NB4 (cell line): Measurements from ENCODE around the gene RASL10B.
"Not testable (repeated sequence)": the region's sequence is repeated elsewhere in the genome, so short reads cannot be mapped to it uniquely, and the experiment has no call there.

Experiments used
- DNase-seq: peaks from one replicate; pipeline ENCODE4 v3.0.0; 2010; ENCODE audit warnings: low read depth
- H3K4me3 ChIP-seq: one replicate; pipeline ENCODE4 v1.5.1; 2011; ENCODE audit warnings: mild to moderate bottlenecking, low read depth, low read length, moderate library complexity
- MYC ChIP-seq: IDR thresholded peaks from 2 replicates; pipeline ENCODE4 v1.6.1; 2011; ENCODE audit warnings: low read depth, low read length
- POLR2A ChIP-seq: IDR thresholded peaks from 2 replicates; pipeline ENCODE4 v1.6.1; 2011; ENCODE audit warnings: mild to moderate bottlenecking; ENCODE audit not compliant: insufficient read length; ENCODE audit errors: extremely low read depth
- TF ChIP-seq, protein P1 (sequence below): IDR thresholded peaks from 2 replicates; pipeline ENCODE4 v1.6.1; 2011; ENCODE audit warnings: low read depth, low read length
- TF ChIP-seq, protein P2 (sequence below): IDR thresholded peaks from one replicate; pipeline ENCODE4 v1.5.1; 2012; ENCODE audit warnings: low read depth, low read length

RASL10B gene

DNA sequence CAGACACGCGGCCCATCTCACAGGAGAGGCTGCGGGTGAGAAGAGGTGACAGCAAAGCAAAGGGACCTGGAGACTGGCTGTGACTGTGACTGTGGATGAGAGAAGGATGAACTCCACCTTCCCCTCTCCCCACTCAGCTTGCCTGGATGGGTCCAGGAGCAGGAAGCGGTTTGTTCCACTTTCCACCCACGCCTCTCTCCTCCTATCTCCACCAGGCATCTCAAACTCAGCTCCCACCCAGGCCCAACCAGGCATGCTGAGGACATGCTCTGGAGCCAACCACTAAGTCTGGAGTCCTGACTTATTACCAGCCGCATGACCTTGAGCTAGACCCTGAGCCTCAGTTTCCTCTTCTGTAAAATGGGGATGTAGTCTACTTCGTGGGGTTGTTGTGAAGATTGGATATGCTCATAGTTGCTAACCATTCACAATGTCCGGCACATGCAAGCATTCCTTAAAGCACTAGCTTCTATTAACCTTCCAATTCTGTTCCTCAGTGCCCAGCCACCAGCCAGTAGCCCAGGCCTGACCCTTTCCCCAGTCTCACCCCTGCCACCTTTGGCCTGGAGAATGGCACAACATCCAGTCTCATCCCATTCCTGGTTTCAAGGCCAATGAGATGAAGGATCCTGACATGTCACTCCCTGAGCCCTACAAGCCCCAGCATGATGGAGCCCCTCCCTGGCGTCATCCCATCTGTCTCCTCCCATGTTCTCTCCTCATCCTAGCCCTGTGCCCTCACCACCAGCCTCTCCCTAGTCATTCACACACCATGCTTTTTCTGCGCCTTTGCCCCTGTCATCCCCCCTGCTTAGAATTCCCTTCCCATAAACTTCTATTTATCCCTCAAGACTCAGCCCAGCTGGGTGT lies 19.3 kb downstream of the RASL10B start:
- DNase-seq: no peak
- TF ChIP-seq MYC: no peak
- TF ChIP-seq, protein P1, sequence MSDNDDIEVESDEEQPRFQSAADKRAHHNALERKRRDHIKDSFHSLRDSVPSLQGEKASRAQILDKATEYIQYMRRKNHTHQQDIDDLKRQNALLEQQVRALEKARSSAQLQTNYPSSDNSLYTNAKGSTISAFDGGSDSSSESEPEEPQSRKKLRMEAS: no peak
- no peak for TF ChIP-seq POLR2A
- TF ChIP-seq, protein P2, sequence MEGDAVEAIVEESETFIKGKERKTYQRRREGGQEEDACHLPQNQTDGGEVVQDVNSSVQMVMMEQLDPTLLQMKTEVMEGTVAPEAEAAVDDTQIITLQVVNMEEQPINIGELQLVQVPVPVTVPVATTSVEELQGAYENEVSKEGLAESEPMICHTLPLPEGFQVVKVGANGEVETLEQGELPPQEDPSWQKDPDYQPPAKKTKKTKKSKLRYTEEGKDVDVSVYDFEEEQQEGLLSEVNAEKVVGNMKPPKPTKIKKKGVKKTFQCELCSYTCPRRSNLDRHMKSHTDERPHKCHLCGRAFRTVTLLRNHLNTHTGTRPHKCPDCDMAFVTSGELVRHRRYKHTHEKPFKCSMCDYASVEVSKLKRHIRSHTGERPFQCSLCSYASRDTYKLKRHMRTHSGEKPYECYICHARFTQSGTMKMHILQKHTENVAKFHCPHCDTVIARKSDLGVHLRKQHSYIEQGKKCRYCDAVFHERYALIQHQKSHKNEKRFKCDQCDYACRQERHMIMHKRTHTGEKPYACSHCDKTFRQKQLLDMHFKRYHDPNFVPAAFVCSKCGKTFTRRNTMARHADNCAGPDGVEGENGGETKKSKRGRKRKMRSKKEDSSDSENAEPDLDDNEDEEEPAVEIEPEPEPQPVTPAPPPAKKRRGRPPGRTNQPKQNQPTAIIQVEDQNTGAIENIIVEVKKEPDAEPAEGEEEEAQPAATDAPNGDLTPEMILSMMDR: no peak
- no peak overlapping the region for H3K4me3 ChIP-seq

DNA sequence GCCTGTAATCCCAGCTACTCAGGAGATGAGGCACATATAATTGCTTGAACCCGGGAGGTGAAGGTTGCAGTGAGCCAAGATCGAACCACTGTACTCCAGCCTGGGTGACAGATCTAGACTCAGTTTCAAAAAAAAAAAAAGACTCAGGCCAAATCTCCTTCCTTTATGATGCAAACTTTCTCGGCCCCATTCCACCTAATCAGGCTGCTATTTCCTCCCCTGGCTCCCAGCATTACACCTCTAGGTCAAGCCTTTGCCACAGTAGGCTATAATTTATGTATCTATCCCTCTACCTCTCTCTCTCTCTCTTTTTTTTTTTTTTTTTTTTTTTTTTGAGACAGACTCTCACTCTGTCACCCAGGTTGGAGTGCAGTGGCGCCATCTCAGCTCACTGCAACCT lies 20.1 kb downstream of the RASL10B start:
- DNase-seq, H3K4me3 ChIP-seq: not testable (repeated sequence)

DNA sequence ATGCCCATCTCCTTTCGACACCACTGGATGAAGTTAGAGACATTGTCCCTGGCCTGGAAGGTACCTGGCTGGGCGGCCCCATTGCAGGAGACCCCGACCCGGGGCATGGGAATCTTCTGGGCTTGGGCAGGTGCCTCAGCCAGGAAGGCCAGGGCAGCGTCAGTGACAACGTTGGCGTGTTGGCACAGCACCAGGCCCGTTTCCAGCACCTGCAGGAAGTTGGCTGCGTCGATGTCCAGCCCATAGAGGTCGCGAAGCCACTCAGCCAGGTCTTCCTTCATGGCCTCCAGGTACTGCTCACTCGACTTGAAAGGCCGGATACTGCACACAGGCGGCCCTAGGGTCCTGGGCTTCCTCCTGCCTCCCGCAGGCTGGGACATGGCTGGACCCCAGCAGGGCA lies 21.0 kb downstream of the RASL10B start:
- TF ChIP-seq POLR2A: no peak
- TF ChIP-seq MYC: no peak
- TF ChIP-seq, protein P2: no peak
- TF ChIP-seq, protein P1: no peak
- H3K4me3 ChIP-seq: no peak overlapping the region
- no peak for DNase-seq

DNA sequence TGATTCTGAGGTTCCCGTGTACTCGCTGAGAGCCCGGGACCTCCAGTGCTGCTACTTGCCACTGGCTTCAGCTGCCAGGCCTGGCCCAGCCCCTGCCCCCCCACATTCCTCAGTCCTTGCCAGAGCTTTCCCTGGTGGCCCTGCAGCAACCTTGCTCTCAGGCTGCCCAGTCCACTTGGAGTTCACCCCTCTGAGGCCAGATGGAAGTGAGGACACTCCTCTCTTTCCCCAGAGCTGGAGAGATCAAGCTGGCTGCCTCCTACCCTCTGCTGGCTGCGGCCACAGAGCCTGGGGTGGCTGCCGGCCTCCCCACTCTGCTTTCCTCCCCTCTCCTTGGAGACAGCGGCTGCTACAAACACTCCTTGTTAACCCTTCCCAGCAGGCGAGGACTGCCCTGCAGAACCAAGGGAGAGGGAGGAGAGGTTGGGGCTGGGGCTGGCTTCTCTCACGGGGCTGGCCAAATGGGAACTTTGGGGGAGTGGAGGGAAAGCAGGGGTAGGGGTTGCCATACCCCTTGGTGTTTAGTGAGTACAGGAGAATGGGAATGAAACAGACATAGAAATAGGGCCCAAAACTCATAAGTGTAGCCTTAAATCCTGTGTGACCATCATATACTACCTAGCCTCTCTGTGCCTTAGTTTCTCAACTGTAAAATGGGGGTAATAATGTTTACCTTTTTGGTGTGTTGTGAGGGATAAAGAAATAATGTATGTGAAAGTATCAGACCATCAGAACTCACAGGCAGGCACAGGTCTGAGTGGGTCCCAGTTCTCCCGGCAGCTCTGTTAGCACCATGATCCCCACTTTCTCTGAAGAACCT lies 21.7 kb downstream of the RASL10B start, which contains the start of gene GAS2L2:
GAS2L2 (minus strand) TSS at position 295 of the 820 bp plus-strand sequence. CDS start 389 bp downstream, outside the sequence.
- H3K4me3 ChIP-seq: no peak within 1 kb of the TSS
- DNase-seq: no peak
- TF ChIP-seq, protein P2: no peak
- TF ChIP-seq POLR2A (no peak), MYC (no peak)
- TF ChIP-seq, protein P1: no peak

DNA sequence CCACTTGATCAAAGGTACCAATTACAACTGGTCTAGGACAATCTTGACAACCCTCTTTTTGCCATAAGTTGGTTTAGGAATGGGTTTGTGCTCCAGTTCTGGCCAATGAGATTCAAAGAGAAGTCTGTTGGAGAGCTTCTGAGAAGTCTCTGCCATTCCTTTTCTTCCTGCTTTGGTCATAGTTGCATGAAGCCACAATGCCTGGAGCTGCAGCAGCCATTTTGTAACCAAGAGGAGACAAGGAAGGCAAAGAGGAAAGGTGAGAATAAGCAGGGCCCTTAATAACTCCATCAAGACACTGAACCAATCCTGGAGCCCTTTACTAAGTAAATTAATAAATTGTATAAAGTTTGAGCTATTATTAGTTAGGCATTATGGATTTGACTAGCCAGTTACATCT lies 25.8 kb downstream of the RASL10B start:
- H3K4me3 ChIP-seq: no peak overlapping the region
- DNase-seq: no peak
- TF ChIP-seq, protein P2: no peak
- TF ChIP-seq POLR2A: no peak
- TF ChIP-seq MYC: no peak
- TF ChIP-seq, protein P1: no peak

DNA sequence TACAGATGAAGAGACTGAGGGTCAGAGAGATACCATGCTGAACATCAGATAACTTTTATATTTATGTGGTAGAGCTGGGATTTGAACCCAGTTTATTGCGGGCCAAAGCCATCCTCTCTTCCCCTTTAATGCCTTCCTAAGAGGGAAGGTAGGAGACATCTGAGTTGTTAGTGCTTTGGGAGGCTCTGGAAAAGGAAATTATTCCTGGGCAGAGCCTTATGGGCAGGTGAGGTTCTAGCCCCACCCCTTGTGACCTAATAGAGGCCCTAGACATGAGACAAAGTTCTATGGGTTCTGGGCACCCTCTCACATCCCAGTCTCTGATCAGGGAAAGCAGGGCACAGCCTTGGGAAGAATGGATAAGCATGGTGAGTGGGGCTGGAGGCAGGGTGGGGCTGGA lies 29.1 kb downstream of the RASL10B start, which contains the start of gene C17orf50:
C17orf50 (plus strand) TSS at position 301 of the 400 bp plus-strand sequence; CDS start at position 356, 55 bp downstream.
- no peak for TF ChIP-seq POLR2A
- TF ChIP-seq, protein P2: no peak
- TF ChIP-seq, protein P1: no peak
- TF ChIP-seq MYC: no peak
- DNase-seq: no peak
- H3K4me3 ChIP-seq: no peak within 1 kb of the TSS
